COLO668 (cell line): ENCODE data around the gene AP4M1.

ENCODE experiments used
- DNase-seq: peaks from one replicate; lab custom pipeline; 2025; ENCODE audit not compliant: unreplicated experiment; lab: John Stamatoyannopoulos, UW

AP4M1 gene

GRCh38 chr7:100101016-100101862 lies at the start of gene AP4M1, which contains the start of gene MCM7:
AP4M1 (plus strand) TSS chr7:100101643; CDS start chr7:100101715, 72 bp downstream.
MCM7 (minus strand) TSS chr7:100101397; CDS start chr7:100101294, 103 bp downstream.
- DNase-seq: peak; percentile 99

- DNase-seq: peak; percentile 70
These were observed 48.2 kb upstream of the AP4M1 start for GRCh38 chr7:100053215-100053614.

- DNase-seq: no peak
These were observed 44.4 kb upstream of the AP4M1 start for GRCh38 chr7:100057006-100057405.

- no peak for DNase-seq
These were observed 42.1 kb upstream of the AP4M1 start for GRCh38 chr7:100059251-100059739.

GRCh38 chr7:100061518-100062193 lies 39.8 kb upstream of the AP4M1 start:
- DNase-seq: no peak

GRCh38 chr7:100063376-100063775 lies 38.1 kb upstream of the AP4M1 start:
- DNase-seq: no peak

GRCh38 chr7:100064162-100064561 lies 37.3 kb upstream of the AP4M1 start:
- DNase-seq: no peak

GRCh38 chr7:100065452-100066186 lies 35.8 kb upstream of the AP4M1 start:
- no peak for DNase-seq

- no peak for DNase-seq
These were observed 34.5 kb upstream of the AP4M1 start for GRCh38 chr7:100066953-100067352.

GRCh38 chr7:100069991-100070390 lies 31.5 kb upstream of the AP4M1 start:
- DNase-seq: no peak

GRCh38 chr7:100071018-100071723 lies 30.3 kb upstream of the AP4M1 start:
- no peak for DNase-seq

- no peak for DNase-seq
These were observed 29.0 kb upstream of the AP4M1 start for GRCh38 chr7:100072462-100072861.

GRCh38 chr7:100074841-100075240 lies 26.6 kb upstream of the AP4M1 start:
- no peak for DNase-seq

GRCh38 chr7:100075418-100075817 lies 26.0 kb upstream of the AP4M1 start:
- DNase-seq: no peak

GRCh38 chr7:100077205-100077604 lies 24.2 kb upstream of the AP4M1 start:
- no peak for DNase-seq

GRCh38 chr7:100079024-100079560 lies 22.4 kb upstream of the AP4M1 start:
- DNase-seq: no peak

GRCh38 chr7:100080907-100081534 lies 20.4 kb upstream of the AP4M1 start:
- DNase-seq: peak; percentile 56

GRCh38 chr7:100081535-100082102 lies 19.8 kb upstream of the AP4M1 start, which contains the start of gene ZNF3:
ZNF3 (minus strand) TSS chr7:100081723; CDS start chr7:100077357, 4,366 bp downstream.
- DNase-seq: peak; percentile 98

- DNase-seq: no peak
These were observed 18.5 kb upstream of the AP4M1 start for GRCh38 chr7:100082978-100083377.
